Skin epidermis (tissue), 12 donors: ENCODE measurements around the gene CACNA2D3.
"Not testable (repeated sequence)": the region's sequence is repeated elsewhere in the genome, so short reads cannot be mapped to it uniquely, and the experiment has no call there.

Experiments used
- H3K27ac ChIP-seq, 21 experiments: fragments of 200-600 bp; sonication (generic) in 11 of 21; one replicate each; pipeline ENCODE4 v1.5.0; 2020; ENCODE audit warnings: mild to moderate bottlenecking in 3 of 21, inconsistent platforms in 2 of 21, moderate library complexity in 2 of 21
- H3K4me3 ChIP-seq, 7 experiments: fragments of 200-600 bp; sonication (generic) in 2 of 7; one replicate each; pipeline ENCODE4 v1.5.0; 2020; ENCODE audit warnings: inconsistent platforms in 2 of 7, mild to moderate bottlenecking in 2 of 7, moderate library complexity in 1 of 7

CACNA2D3 gene

GRCh38 chr3:54578417-54578816 is 456.1 kb downstream of the CACNA2D3 start:
- no peak overlapping the region for H3K4me3 ChIP-seq
- H3K27ac ChIP-seq = no peak overlapping the region

- H3K4me3 ChIP-seq = no peak overlapping the region
- no peak overlapping the region for H3K27ac ChIP-seq
Measured at GRCh38 chr3:54580453-54580852, 458.1 kb downstream of the CACNA2D3 start.

DNA sequence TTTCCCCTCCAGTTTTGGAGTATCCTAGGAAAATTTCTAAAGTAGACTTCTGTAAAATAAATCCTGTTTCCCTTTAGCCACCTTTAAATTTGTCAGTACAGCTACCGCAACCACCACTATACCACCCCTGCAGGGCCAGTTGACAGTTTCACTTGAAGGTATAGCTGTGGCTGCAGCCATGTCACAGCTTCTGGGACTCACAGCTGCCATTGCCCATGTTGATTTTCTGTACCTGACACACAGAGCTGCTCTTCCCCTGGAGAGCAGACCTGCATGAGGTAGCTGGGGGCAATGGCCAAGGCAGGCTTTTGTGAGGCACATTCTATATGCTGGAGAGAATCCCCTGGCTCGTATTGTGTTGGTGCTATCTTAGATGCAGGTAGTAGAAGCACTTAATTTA is 460.1 kb downstream of the CACNA2D3 start:
- H3K27ac ChIP-seq = no peak overlapping the region
- no peak overlapping the region for H3K4me3 ChIP-seq

GRCh38 chr3:54591157-54591556 is 468.8 kb downstream of the CACNA2D3 start:
- Histone ChIP-seq H3K27ac (no peak overlapping the region), H3K4me3 (no peak overlapping the region)

DNA sequence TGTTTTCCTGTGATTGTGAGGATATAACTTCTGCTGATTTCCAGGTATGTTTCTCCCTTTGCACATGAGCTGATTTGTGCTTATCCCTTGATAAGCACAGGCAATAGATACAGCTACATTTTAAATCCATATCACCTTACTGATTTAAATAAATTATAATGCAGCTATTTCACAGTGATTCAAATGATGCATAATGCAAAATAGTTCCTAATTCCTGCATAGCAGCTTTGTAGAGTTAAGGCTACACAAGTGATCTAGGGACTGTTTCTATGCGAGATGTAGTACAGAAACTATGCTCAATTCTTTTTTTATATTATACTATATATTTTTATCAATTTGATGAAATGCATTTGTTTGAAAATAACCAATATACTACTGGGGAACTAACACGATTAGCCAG is 471.3 kb downstream of the CACNA2D3 start:
- Histone ChIP-seq H3K27ac (no peak overlapping the region), H3K4me3 (no peak overlapping the region)

GRCh38 chr3:54596087-54596486 is 473.7 kb downstream of the CACNA2D3 start:
- Histone ChIP-seq H3K4me3 (no peak overlapping the region), H3K27ac (no peak overlapping the region)

DNA sequence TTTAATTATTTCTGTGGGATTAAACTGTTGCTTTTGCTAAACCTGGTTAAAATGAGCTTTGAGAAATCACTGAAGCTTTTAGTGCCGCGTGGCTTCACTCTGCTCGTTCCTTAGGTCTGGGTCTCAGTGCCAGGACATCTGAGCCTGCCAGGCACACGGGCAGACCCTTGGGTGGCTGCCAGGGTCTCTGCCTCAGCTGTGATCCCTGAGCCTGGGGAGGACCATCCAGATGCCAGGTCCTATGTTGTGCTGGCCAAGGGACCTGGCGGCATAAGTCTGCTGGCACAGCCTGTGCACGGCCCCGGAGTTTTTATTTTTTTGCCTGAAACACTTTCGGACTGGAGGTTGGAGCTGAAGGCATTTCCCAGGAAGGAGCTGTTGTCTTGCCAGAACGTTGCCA is 477.4 kb downstream of the CACNA2D3 start:
- H3K27ac ChIP-seq = no peak overlapping the region
- no peak overlapping the region for H3K4me3 ChIP-seq

GRCh38 chr3:54600441-54601204 is 478.3 kb downstream of the CACNA2D3 start:
- no peak overlapping the region for H3K27ac ChIP-seq
- H3K4me3 ChIP-seq = no peak overlapping the region

- H3K4me3 ChIP-seq = no peak overlapping the region
- H3K27ac ChIP-seq = no peak overlapping the region
Measured at GRCh38 chr3:54604495-54604894, 482.1 kb downstream of the CACNA2D3 start.

GRCh38 chr3:54608041-54608440 is 485.7 kb downstream of the CACNA2D3 start:
- no peak overlapping the region for H3K27ac ChIP-seq
- H3K4me3 ChIP-seq = no peak overlapping the region

DNA sequence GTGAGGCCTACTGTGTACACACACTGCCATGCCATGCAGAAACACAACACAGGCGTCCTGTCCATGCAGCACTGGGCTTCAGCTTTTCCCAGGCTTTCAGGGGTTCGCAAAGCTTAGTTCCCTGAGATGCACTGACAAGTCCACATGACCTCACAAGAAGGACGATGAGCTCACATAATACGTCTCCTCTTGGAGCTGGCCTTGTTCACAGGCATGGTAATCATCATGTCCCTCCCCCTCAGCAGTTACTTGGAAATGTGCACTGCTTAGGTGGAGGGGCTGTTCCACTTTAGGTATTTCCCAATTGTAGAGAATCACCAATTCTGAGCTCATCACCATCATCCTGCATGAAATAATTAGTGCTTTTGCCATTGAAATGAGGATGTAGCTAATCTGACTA is 496.7 kb downstream of the CACNA2D3 start:
- Histone ChIP-seq H3K4me3 (no peak overlapping the region), H3K27ac (no peak overlapping the region)

- Histone ChIP-seq H3K27ac (no peak overlapping the region), H3K4me3 (no peak overlapping the region)
Measured at GRCh38 chr3:54619531-54619930, 497.2 kb downstream of the CACNA2D3 start.

- H3K4me3 ChIP-seq = no peak overlapping the region
Measured at GRCh38 chr3:54621184-54621583, 498.8 kb downstream of the CACNA2D3 start.

DNA sequence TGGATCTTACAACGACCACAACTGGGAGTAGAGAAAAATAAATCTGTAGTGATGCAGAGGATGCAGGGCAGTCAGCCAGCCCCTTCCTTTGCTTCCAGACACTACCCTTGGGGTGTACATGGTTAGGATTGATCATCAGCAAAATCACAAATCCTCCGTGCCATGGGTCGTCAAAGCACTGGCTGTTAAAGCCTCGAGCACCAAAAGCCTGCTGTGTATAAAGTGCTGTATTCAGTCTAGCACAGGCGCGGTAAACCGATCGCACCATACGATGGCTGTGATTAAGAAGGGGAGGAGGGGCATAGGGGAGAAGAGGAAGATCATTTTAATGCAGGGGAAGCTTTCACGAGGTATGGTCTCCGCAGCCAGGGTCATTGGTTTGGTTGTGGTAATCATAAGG is 500.3 kb downstream of the CACNA2D3 start:
- Histone ChIP-seq H3K4me3 (no peak overlapping the region), H3K27ac (no peak overlapping the region)

More at GRCh38 chr3:54621184-54621583, 498.8 kb downstream of the CACNA2D3 start:
- H3K27ac ChIP-seq = no peak overlapping the region

GRCh38 chr3:54625805-54626787 is 503.7 kb downstream of the CACNA2D3 start:
- no peak overlapping the region for H3K27ac ChIP-seq

DNA sequence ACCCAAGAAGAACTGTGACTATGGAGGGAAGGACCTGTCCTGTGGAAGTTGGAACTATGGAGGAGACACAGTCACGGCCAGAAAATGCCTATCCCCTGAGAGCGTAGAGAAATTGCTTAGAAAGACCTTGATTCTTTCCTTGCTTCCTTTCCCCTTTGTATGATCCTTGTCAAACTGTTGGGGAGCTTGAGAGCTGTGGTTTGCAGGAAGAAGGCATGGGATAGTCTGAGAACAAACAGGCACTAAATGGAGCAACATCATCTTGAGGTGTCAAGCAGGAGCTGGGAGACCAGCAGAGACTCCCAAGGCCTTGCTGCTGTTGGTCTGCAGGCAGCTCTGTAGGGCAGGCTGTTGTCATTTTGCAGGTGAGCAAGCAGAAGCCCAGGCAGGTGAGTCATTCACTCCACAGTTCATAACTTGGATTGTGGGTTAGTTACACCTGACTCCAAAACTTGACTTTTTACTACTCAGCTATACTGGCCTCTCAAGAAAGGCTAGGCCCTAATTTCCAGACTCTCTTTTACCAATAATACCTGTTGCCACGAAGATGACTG is 506.6 kb downstream of the CACNA2D3 start:
- Histone ChIP-seq H3K27ac (no peak overlapping the region), H3K4me3 (no peak overlapping the region)

More at GRCh38 chr3:54625805-54626787, 503.7 kb downstream of the CACNA2D3 start:
- H3K4me3 ChIP-seq = no peak overlapping the region

DNA sequence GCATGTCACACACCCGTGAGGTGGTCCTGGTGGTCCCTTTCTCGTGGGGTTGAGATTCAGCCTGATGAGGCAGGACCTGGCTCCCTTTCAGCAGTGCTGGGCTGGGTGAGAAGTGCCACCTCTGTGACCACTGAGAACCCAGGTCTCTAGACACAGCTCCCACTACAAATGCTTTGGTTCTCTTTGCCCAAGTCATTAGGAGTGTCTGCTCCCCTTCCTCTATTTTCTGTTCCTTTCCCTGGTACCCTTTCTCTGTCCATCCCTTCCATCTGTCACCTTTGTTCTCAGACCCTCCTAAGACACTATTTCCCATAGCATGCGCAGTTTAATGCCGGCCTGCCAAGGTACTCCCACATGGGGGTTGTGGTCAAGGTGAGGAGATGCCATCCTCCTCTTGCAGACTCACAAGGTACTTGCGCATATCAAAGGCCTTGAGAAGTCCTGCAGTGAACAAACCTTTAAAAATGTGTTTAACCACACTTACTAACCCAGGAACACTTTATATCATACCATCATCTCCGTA is 507.8 kb downstream of the CACNA2D3 start:
- no peak overlapping the region for H3K27ac ChIP-seq
- no peak overlapping the region for H3K4me3 ChIP-seq

- H3K27ac ChIP-seq, H3K4me3 ChIP-seq: not testable (repeated sequence)
Measured at GRCh38 chr3:54631001-54631400, 508.6 kb downstream of the CACNA2D3 start.

GRCh38 chr3:54631516-54632325 is 509.4 kb downstream of the CACNA2D3 start:
- Histone ChIP-seq H3K27ac (no peak overlapping the region), H3K4me3 (no peak overlapping the region)

- H3K27ac ChIP-seq = no peak overlapping the region
- H3K4me3 ChIP-seq = no peak overlapping the region
Measured at GRCh38 chr3:54632326-54632665, 509.9 kb downstream of the CACNA2D3 start.
